A673 (cell line): ENCODE measurements around the gene ERBB2. TPM values are rescaled to one million over a fixed set of nuclear protein-coding genes. Genes with fewer than 3 reads are reported as not detected.

Experiments
- BruUV-seq: library from RNA; stranded (reverse); fragments of 400-500 nt; replicated peaks from 2 replicates; lab custom pipeline; 2021; lab: Mats Ljungman, UMichigan
- CTCF ChIA-PET: fragments of 300-600 bp; sonication (Branson Sonifier 250); formaldehyde crosslinking; loops from one replicate; lab custom pipeline; 2022; ENCODE audit warnings: antibody characterized with exemption; lab: Charles Lee
- POLR2A ChIA-PET: fragments of 300-600 bp; sonication (Branson Sonifier 250); formaldehyde crosslinking; loops from one replicate; lab custom pipeline; 2022; ENCODE audit warnings: antibody characterized with exemption; ENCODE audit not compliant: low non-redundant PET; lab: Charles Lee
- DNase-seq: peaks from one replicate; pipeline ENCODE4 v3.0.0-alpha.2; 2015; ENCODE audit warnings: low spot score
- H3K27ac ChIP-seq: fragments of 200-600 bp; sonication (generic); 2 replicates; pipeline ENCODE4 v1.5.1; 2016; ENCODE audit warnings: mixed run types, low read depth, mild to moderate bottlenecking, mixed read lengths, antibody characterized with exemption, low read length; ENCODE audit not compliant: poor library complexity, severe bottlenecking
- H3K27me3 ChIP-seq: fragments of 200-600 bp; sonication (generic); replicated peaks from 2 replicates; pipeline ENCODE4 v1.6.1; 2017; ENCODE audit warnings: mixed run types, low read depth, mild to moderate bottlenecking, mixed read lengths, antibody characterized with exemption, low read length; ENCODE audit not compliant: insufficient read depth, poor library complexity
- H3K36me3 ChIP-seq: fragments of 200-600 bp; sonication (generic); 2 replicates; pipeline ENCODE4 v1.6.1; 2016; ENCODE audit warnings: mixed run types, mild to moderate bottlenecking, mixed read lengths, antibody characterized with exemption, low read length; ENCODE audit not compliant: insufficient read depth, poor library complexity, severe bottlenecking
- H3K4me1 ChIP-seq: fragments of 200-600 bp; sonication (generic); 2 replicates; pipeline ENCODE4 v1.6.1; 2017; ENCODE audit warnings: mixed run types, mild to moderate bottlenecking, mixed read lengths, antibody characterized with exemption, low read length; ENCODE audit not compliant: insufficient read depth, poor library complexity, severe bottlenecking
- H3K4me3 ChIP-seq: fragments of 200-600 bp; sonication (generic); 2 replicates; pipeline ENCODE4 v1.5.1; 2016; ENCODE audit warnings: low read depth, mixed run types, mild to moderate bottlenecking, mixed read lengths, low read length; ENCODE audit not compliant: poor library complexity, severe bottlenecking
- H3K9me3 ChIP-seq: fragments of 200-600 bp; sonication (generic); 2 replicates; pipeline ENCODE4 v1.6.1; 2016; ENCODE audit warnings: mixed run types, low read depth, mild to moderate bottlenecking, mixed read lengths, antibody characterized with exemption, low read length; ENCODE audit not compliant: poor library complexity, severe bottlenecking
- CTCF ChIP-seq: fragments of 300-800, 200-600 bp; sonication (generic); conservative IDR thresholded peaks from 2 replicates; pipeline ENCODE4 v1.5.1; 2017; ENCODE audit warnings: low read depth, mild to moderate bottlenecking, antibody characterized with exemption, low read length, moderate library complexity, mixed read lengths
- EZH2 ChIP-seq: fragments of 200-600 bp; sonication (generic); IDR thresholded peaks from 2 replicates; pipeline ENCODE4 v1.6.1; 2017; ENCODE audit warnings: borderline replicate concordance, low read depth, mild to moderate bottlenecking, mixed read lengths, antibody characterized with exemption, low read length; ENCODE audit not compliant: poor library complexity, severe bottlenecking
- intact Hi-C: fragments of 100-400 bp; cut with micrococcal nuclease; formaldehyde crosslinking; loops from one replicate; pipeline ENCODE4 v1.10.0; 2022; ENCODE audit not compliant: unreplicated experiment
- total RNA-seq: library from RNA; stranded (reverse); gene quantifications from 2 replicates; pipeline ENCODE4 v1.2.3, GENCODE V29; 2021

Gene ERBB2
- total RNA-seq, 1 experiment from 2014 or later, result 11.1 TPM

GRCh38 chr17:39663340-39663687, 36.5 kb upstream of the ERBB2 start:
- H3K27ac ChIP-seq, result no peak overlapping the region
- no peak for DNase-seq
- no peak overlapping the region for H3K4me3 ChIP-seq
- TF ChIP-seq CTCF, result no peak
- TF ChIP-seq EZH2, result no peak
- no peaks in the 10 kb centered on the region for H3K4me1 ChIP-seq
- intact Hi-C loops, result no loop called here
- no peaks in the 10 kb centered on the region for H3K27me3 ChIP-seq
- no peaks in the 10 kb centered on the region for H3K9me3 ChIP-seq
- ChIA-PET POLR2A (no interaction called here), CTCF (no interaction called here)
- BruUV-seq, result no TSS peak
- no peaks in the 10 kb centered on the region for H3K36me3 ChIP-seq

GRCh38 chr17:39663688-39664580, 35.9 kb upstream of the ERBB2 start:
- ChIA-PET CTCF (no interaction called here), POLR2A (no interaction called here)
- intact Hi-C loops, result no loop called here
- no TSS peak for BruUV-seq
- H3K27me3 ChIP-seq, result no peaks in the 10 kb centered on the region
- H3K36me3 ChIP-seq, result no peaks in the 10 kb centered on the region
- H3K27ac ChIP-seq, result no peak overlapping the region
- TF ChIP-seq EZH2 (no peak), CTCF (no peak)
- DNase-seq, result no peak
- no peaks in the 10 kb centered on the region for H3K4me1 ChIP-seq
- no peaks in the 10 kb centered on the region for H3K9me3 ChIP-seq
- no peak overlapping the region for H3K4me3 ChIP-seq

- BruUV-seq, result no TSS peak
- DNase-seq, result no peak
- Histone ChIP-seq H3K36me3 (no peaks in the 10 kb centered on the region), H3K4me1 (no peaks in the 10 kb centered on the region), H3K27ac (no peak within 1 kb of the TSS), H3K9me3 (no peaks in the 10 kb centered on the region), H3K27me3 (no peaks in the 10 kb centered on the region), H3K4me3 (no peak within 1 kb of the TSS)
- TF ChIP-seq EZH2 (no peak), CTCF (no peak)
- ChIA-PET POLR2A (no interaction called here), CTCF (no interaction called here)
- intact Hi-C loops, result no loop called here
Observed at GRCh38 chr17:39664581-39665561, 35.0 kb upstream of the ERBB2 start, which contains the start of gene TCAP. TCAP (plus strand) TSS chr17:39665349; CDS start chr17:39665360, 11 bp downstream.
